Smooth muscle cell (in vitro differentiated cells): ENCODE results near the gene TPD52L1. TPM values are rescaled to one million over a fixed set of nuclear protein-coding genes. Genes with fewer than 3 reads are reported as not detected.

Experiments
- DNase-seq: peaks from one replicate; lab custom pipeline; 2025; ENCODE audit not compliant: unreplicated experiment; lab: John Stamatoyannopoulos, UW
- H2AFZ ChIP-seq: fragments of 200-600 bp; sonication (generic); 2 replicates; pipeline ENCODE4 v1.6.0; 2016; ENCODE audit warnings: antibody characterized with exemption, low read depth, mild to moderate bottlenecking
- H3F3A ChIP-seq: fragments of 200-600 bp; sonication (generic); 2 replicates; pipeline ENCODE4 v1.6.0; 2017; ENCODE audit warnings: antibody characterized with exemption, low read depth
- H3K27ac ChIP-seq: fragments of 200-600 bp; sonication (generic); 2 replicates; pipeline ENCODE4 v1.5.1; 2016; ENCODE audit warnings: low read depth, mild to moderate bottlenecking
- H3K27me3 ChIP-seq: fragments of 200-600 bp; sonication (generic); 2 replicates; pipeline ENCODE4 v1.6.1; 2016; ENCODE audit warnings: low read depth, mild to moderate bottlenecking
- H3K36me3 ChIP-seq: fragments of 200-600 bp; sonication (generic); 2 replicates; pipeline ENCODE4 v1.5.1; 2016; ENCODE audit warnings: low read depth
- H3K4me1 ChIP-seq: fragments of 200-600 bp; sonication (generic); 2 replicates; pipeline ENCODE4 v1.5.1; 2016; ENCODE audit warnings: low read depth
- H3K4me2 ChIP-seq: fragments of 200-600 bp; sonication (generic); 2 replicates; pipeline ENCODE4 v1.6.0; 2016; ENCODE audit warnings: mild to moderate bottlenecking
- H3K4me3 ChIP-seq: fragments of 200-600 bp; sonication (generic); 2 replicates; pipeline ENCODE4 v1.5.1; 2016; ENCODE audit warnings: mild to moderate bottlenecking
- H3K79me2 ChIP-seq: fragments of 200-600 bp; sonication (generic); 2 replicates; pipeline ENCODE4 v1.6.0; 2016; ENCODE audit warnings: low read depth, mild to moderate bottlenecking
- H3K9ac ChIP-seq: fragments of 200-600 bp; sonication (generic); 2 replicates; pipeline ENCODE4 v1.6.0; 2016; ENCODE audit warnings: low read depth
- H3K9me3 ChIP-seq: fragments of 200-600 bp; sonication (generic); replicated peaks from 2 replicates; pipeline ENCODE4 v1.5.1; 2016; ENCODE audit warnings: low read depth
- H4K20me1 ChIP-seq: fragments of 200-600 bp; sonication (generic); 2 replicates; pipeline ENCODE4 v1.6.0; 2016; ENCODE audit warnings: low read depth
- CTCF ChIP-seq: fragments of 200-600 bp; sonication (generic); IDR thresholded peaks from 2 replicates; pipeline ENCODE4 v1.5.1; 2017; ENCODE audit warnings: borderline replicate concordance, mild to moderate bottlenecking, antibody characterized with exemption; ENCODE audit not compliant: insufficient read depth, poor library complexity, severe bottlenecking
- WGBS: methylation state at CpG from one replicate; pipeline ENCODE4 v1.1.7; 2016; ENCODE audit warnings: low lambda C conversion rate; 5-methylcytosine and 5-hydroxymethylcytosine counted together
- polyA plus RNA-seq: library from polyadenylated mRNA; unstranded; fragments of >200 nt; fragmentation: Nextera tagmentation; extraction: Ambion mirVana; gene quantifications from 2 replicates; pipeline ENCODE4 v1.2.1, GENCODE V29; 2016
- total RNA-seq: library from RNA; depleted of rRNA; stranded (reverse); fragments of >200 nt; gene quantifications from 2 replicates; pipeline ENCODE4 v1.2.3, GENCODE V29; 2014

The TPD52L1 gene
- total and polyA plus RNA-seq, 2 experiments from 2014 or later: 15.3 to 65.8 TPM

GRCh38 chr6:125228981-125229479 is 75.5 kb downstream of the TPD52L1 start:
- H3K4me3 ChIP-seq: no peak overlapping the region

GRCh38 chr6:125230674-125231073 is 77.1 kb downstream of the TPD52L1 start:
- Histone ChIP-seq H3K79me2 (no peaks in the 10 kb centered on the region), H3K9ac (no peak overlapping the region), H3K9me3 (no peaks in the 10 kb centered on the region), H3K4me3 (no peak overlapping the region), H3K4me1 (no peaks in the 10 kb centered on the region), H3K27ac (no peak overlapping the region), H3K36me3 (no peaks in the 10 kb centered on the region), H4K20me1 (no peaks in the 10 kb centered on the region), H3K4me2 (no peak overlapping the region), H2AFZ (no peak overlapping the region), H3F3A (no peaks in the 10 kb centered on the region), H3K27me3 (no peaks in the 10 kb centered on the region)
- DNase-seq: no peak
- 69% methylated on average over 3 of the region's 3 CpGs for WGBS
- no peak for TF ChIP-seq CTCF

More at GRCh38 chr6:125228981-125229479, 75.5 kb downstream of the TPD52L1 start:
- no peak for TF ChIP-seq CTCF
- H3K79me2 ChIP-seq: no peaks in the 10 kb centered on the region
- H3K27ac ChIP-seq: no peak overlapping the region
- H3K36me3 ChIP-seq: no peaks in the 10 kb centered on the region
- H3F3A ChIP-seq: no peaks in the 10 kb centered on the region
- H3K4me2 ChIP-seq: no peak overlapping the region
- no peaks in the 10 kb centered on the region for H3K9me3 ChIP-seq
- no peak for DNase-seq
- H3K4me1 ChIP-seq: no peaks in the 10 kb centered on the region
- H2AFZ ChIP-seq: no peak overlapping the region
- no peaks in the 10 kb centered on the region for H4K20me1 ChIP-seq
- H3K9ac ChIP-seq: no peak overlapping the region
- H3K27me3 ChIP-seq: no peaks in the 10 kb centered on the region
- WGBS: 70% methylated on average over 6 of the region's 6 CpGs

- no peaks in the 10 kb centered on the region for H3K36me3 ChIP-seq
- no peaks in the 10 kb centered on the region for H3K4me1 ChIP-seq
- no peak overlapping the region for H2AFZ ChIP-seq
- no peak overlapping the region for H3K4me2 ChIP-seq
- H3K9ac ChIP-seq: no peak overlapping the region
- no peak for DNase-seq
- H3K9me3 ChIP-seq: no peaks in the 10 kb centered on the region
- no peaks in the 10 kb centered on the region for H4K20me1 ChIP-seq
- no peak overlapping the region for H3K4me3 ChIP-seq
- TF ChIP-seq CTCF: no peak
- no peak overlapping the region for H3K27ac ChIP-seq
- H3K79me2 ChIP-seq: no peaks in the 10 kb centered on the region
- WGBS: 93% methylated on average over 1 of the region's 1 CpG
- H3F3A ChIP-seq: no peaks in the 10 kb centered on the region
- no peaks in the 10 kb centered on the region for H3K27me3 ChIP-seq
Observed at GRCh38 chr6:125231133-125231532, 77.6 kb downstream of the TPD52L1 start.
